Keratinocyte (primary cell): ENCODE results near the gene HECTD4. TPM values are rescaled to one million over a fixed set of nuclear protein-coding genes. Genes with fewer than 3 reads are reported as not detected.

Experiments
- DNase-seq: peaks from one replicate; pipeline ENCODE4 v3.0.0-alpha.2; 2011; ENCODE audit warnings: low read depth, missing footprints, low spot score
- FAIRE-seq: peaks from 2 replicates; lab custom pipeline; 2011; peaks lifted over from hg19 to GRCh38; lab: Jason Lieb, UNC
- H2AFZ ChIP-seq: 2 replicates; pipeline ENCODE4 v1.6.0; 2012; ENCODE audit warnings: low read length, control low read depth, inconsistent platforms; ENCODE audit not compliant: control insufficient read depth
- H3K27ac ChIP-seq: 2 replicates; pipeline ENCODE4 v1.5.1; 2011; ENCODE audit warnings: low read length; ENCODE audit not compliant: control insufficient read depth, insufficient read depth
- H3K27me3 ChIP-seq: 3 replicates; pipeline ENCODE4 v1.6.0; 2011; ENCODE audit warnings: low read length; ENCODE audit not compliant: control insufficient read depth, insufficient read depth; ENCODE audit errors: extremely low read depth
- H3K36me3 ChIP-seq, 2 experiments: 2 replicates in 1 of 2; 3 replicates in 1 of 2; pipeline ENCODE4 v1.5.1; 2011; ENCODE audit warnings: low read length in 2 of 2, mild to moderate bottlenecking in 1 of 2; ENCODE audit not compliant: control insufficient read depth in 2 of 2, insufficient read depth in 2 of 2; ENCODE audit errors: extremely low read depth in 1 of 2
- H3K4me1 ChIP-seq: 3 replicates; pipeline ENCODE4 v1.5.1; 2011; ENCODE audit warnings: low read length; ENCODE audit not compliant: control insufficient read depth, insufficient read depth; ENCODE audit errors: extremely low read depth
- H3K4me2 ChIP-seq: 3 replicates; pipeline ENCODE4 v1.6.0; 2011; ENCODE audit warnings: low read depth, low read length; ENCODE audit not compliant: control insufficient read depth, insufficient read depth; ENCODE audit errors: extremely low read depth
- H3K4me3 ChIP-seq, 3 experiments: fragments of 200-600 bp in 1 of 3; sonication (generic) in 1 of 3; 2 replicates in 2 of 3; 3 replicates in 1 of 3; pipeline ENCODE4 v1.5.1; 2011 to 2016; ENCODE audit warnings: low read length in 3 of 3, mild to moderate bottlenecking in 3 of 3, control low read depth in 2 of 3, inconsistent platforms in 1 of 3, low read depth in 1 of 3, mixed read lengths in 1 of 3, mixed run types in 1 of 3, moderate library complexity in 1 of 3; ENCODE audit not compliant: control insufficient read depth in 2 of 3, insufficient read depth in 2 of 3; ENCODE audit errors: extremely low read depth in 1 of 3
- H3K79me2 ChIP-seq: 2 replicates; pipeline ENCODE4 v1.6.0; 2012; ENCODE audit warnings: low read length; ENCODE audit not compliant: control insufficient read depth, insufficient read depth
- H3K9ac ChIP-seq: 3 replicates; pipeline ENCODE4 v1.6.0; 2011; ENCODE audit warnings: low read length; ENCODE audit not compliant: control insufficient read depth, insufficient read depth; ENCODE audit errors: extremely low read depth
- H3K9me1 ChIP-seq: 3 replicates; pipeline ENCODE4 v1.6.0; 2011; ENCODE audit warnings: low read length; ENCODE audit not compliant: control insufficient read depth, insufficient read depth; ENCODE audit errors: extremely low read depth
- H3K9me3 ChIP-seq: 2 replicates; pipeline ENCODE4 v1.5.1; 2012; ENCODE audit warnings: low read depth, low read length; ENCODE audit not compliant: control insufficient read depth
- H4K20me1 ChIP-seq: 3 replicates; pipeline ENCODE4 v1.6.0; 2011; ENCODE audit warnings: low read length; ENCODE audit not compliant: control insufficient read depth, insufficient read depth; ENCODE audit errors: extremely low read depth
- CTCF ChIP-seq, 3 experiments: IDR thresholded peaks in 1 of 3; conservative IDR thresholded peaks in 1 of 3; optimal IDR thresholded peaks in 1 of 3; 2 replicates in 2 of 3; 3 replicates in 1 of 3; pipeline versions ENCODE3 to v1.5.1; 2011; ENCODE audit warnings: low read length in 3 of 3, mild to moderate bottlenecking in 3 of 3, moderate library complexity in 2 of 3, control low read depth in 1 of 3, inconsistent platforms in 1 of 3; ENCODE audit not compliant: insufficient read depth in 2 of 3; ENCODE audit errors: extremely low read depth in 1 of 3
- EZH2 ChIP-seq: IDR thresholded peaks from one replicate; pipeline ENCODE4 v1.6.1; 2012; ENCODE audit warnings: inconsistent platforms, mild to moderate bottlenecking, low read length, moderate library complexity
- dilution Hi-C: fragments of 300-500 bp; cut with MboI; formaldehyde crosslinking; loops from one replicate; pipeline ENCODE4 v1.7.0; 2020; ENCODE audit warnings: low sequenced_read_pairs; ENCODE audit not compliant: extremely low pct_ligation_motif_present
- polyA plus RNA-seq, 5 experiments: library from polyadenylated mRNA; depleted of rRNA in 3 of 5; stranded (reverse) in 3 of 5; stranded (forward) in 1 of 5; unstranded in 1 of 5; fragments of >200 nt; gene quantifications; 1 replicate in 1 of 5; 2 replicates in 3 of 5; 3 replicates in 1 of 5; pipeline versions ENCODE4 v1.2.1 to v1.2.3, GENCODE V29; 2011 to 2012; ENCODE audit warnings: missing spikeins in 2 of 5, low read depth in 1 of 5, low replicate concordance in 1 of 5

Gene HECTD4
- polyA plus RNA-seq, 1 donor (not counting 4 experiments of a cell fraction or from before 2014, with no cell fraction given): 7.5 TPM

DNA sequence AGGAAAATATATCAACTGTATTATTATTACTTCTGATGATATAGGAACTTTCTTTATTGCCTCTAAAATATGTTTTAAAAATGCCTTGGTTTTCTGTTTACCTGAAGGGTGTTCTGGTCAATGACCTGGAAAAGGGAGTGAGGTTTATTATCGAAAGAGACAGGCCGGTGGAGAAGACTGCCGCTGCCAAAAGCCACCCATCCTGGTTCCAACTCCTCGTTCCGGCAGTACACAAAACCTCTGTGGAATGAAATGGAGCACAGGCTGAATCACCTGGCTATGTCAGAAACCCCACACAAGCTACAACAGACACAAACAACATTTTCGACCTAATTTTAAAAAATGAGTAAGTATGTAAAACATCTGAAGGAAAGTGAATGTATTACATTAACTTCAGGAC lies 73.6 kb downstream of the HECTD4 start:
- Histone ChIP-seq H3K79me2 (no peaks in the 10 kb centered on the region), H3K27ac (no peak overlapping the region), H3K27me3 (no peaks in the 10 kb centered on the region), H3K9ac (no peak overlapping the region), H3K4me1 (no peaks in the 10 kb centered on the region), H3K4me3 (no peak overlapping the region), H3K36me3 (peaks cover 3 to 9% of the 10 kb centered on the region in 2 experiments), H3K9me3 (no peaks in the 10 kb centered on the region), H3K9me1 (no peaks in the 10 kb centered on the region), H4K20me1 (no peaks in the 10 kb centered on the region), H3K4me2 (no peak overlapping the region), H2AFZ (no peak overlapping the region)
- dilution Hi-C loops: no loop called here
- TF ChIP-seq EZH2 (no peak), CTCF (optimal IDR thresholded peaks at IDR 0.05 in 1 of 3, IDR thresholded peaks at IDR 0.05 in 1 of 3, conservative IDR thresholded peaks at IDR 0.05 in 1 of 3; ENCODE audit: extremely low read depth in 1 of 3, insufficient read depth in 2 of 3, low read length in 3 of 3) (no peak)
- DNase-seq (no peak), FAIRE-seq (no peak)

DNA sequence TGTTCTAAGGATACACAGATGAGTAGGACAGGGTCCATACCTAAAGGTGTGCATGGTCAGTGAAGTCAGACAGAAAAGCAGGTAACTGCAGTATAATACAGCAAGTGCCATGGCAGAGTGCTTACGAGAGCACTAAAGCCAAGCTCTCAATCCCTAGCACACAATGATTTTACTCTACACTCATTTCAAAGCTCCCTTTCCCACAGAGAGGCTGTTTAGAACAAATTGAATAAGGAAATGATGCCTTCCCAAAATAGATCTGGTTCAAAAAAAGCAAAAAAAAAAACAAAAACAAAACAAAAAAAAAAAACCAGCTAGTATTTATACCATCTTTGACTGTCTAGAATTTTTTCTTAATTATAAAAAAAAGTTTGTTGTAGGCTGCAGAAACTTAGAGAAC lies 74.1 kb downstream of the HECTD4 start:
- Histone ChIP-seq H3K9me1 (no peaks in the 10 kb centered on the region), H3K4me3 (no peak overlapping the region), H3K9ac (no peak overlapping the region), H3K36me3 (peaks cover 3 to 9% of the 10 kb centered on the region in 2 experiments), H3K79me2 (no peaks in the 10 kb centered on the region), H3K4me2 (no peak overlapping the region), H3K9me3 (no peaks in the 10 kb centered on the region), H4K20me1 (no peaks in the 10 kb centered on the region), H3K27me3 (no peaks in the 10 kb centered on the region), H3K4me1 (peaks cover 4% of the 10 kb centered on the region), H2AFZ (no peak overlapping the region), H3K27ac (no peak overlapping the region)
- dilution Hi-C loops: no loop called here
- TF ChIP-seq EZH2 (no peak), CTCF (optimal IDR thresholded peaks at IDR 0.05 in 1 of 3, IDR thresholded peaks at IDR 0.05 in 1 of 3, conservative IDR thresholded peaks at IDR 0.05 in 1 of 3; ENCODE audit: extremely low read depth in 1 of 3, insufficient read depth in 2 of 3, low read length in 3 of 3) (no peak)
- DNase-seq (no peak), FAIRE-seq (no peak)
